ENCODE data around the gene CD93.

The CD93 gene

DNA sequence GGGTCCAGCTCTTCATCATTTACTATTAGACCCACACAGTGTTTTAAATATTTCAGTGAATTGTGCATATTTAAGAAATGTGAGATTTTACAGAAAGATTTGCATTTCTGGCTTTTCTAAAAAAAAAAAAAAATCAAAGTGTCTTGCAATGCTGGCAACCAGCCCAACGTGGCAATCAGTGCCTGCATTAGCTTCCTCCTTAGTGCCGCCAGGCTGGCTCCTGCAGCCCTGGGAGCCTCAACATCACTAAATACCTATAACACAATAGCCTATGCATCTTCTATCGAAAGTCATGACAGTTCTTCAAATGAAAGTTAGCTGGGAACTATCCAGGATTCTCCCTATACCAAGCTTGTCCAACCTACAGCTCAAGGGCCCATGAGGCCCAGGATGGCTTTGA is 9.4 kb upstream of the CD93 start:
- DNase-seq: no peak
- in situ Hi-C loops (cut with HindIII; ENCODE audit: low pct_ligation_motif_present, low sequenced_read_pairs): no loop called here
- Histone ChIP-seq H3K27me3 (replicated peaks) (no peaks in the 10 kb centered on the region), H3K27ac (no peak overlapping the region), H3K4me3 (ENCODE audit: low read depth, low read length) (no peak overlapping the region), H3K36me3 (replicated peaks) (no peaks in the 10 kb centered on the region)
- TF ChIP-seq, protein P1, sequence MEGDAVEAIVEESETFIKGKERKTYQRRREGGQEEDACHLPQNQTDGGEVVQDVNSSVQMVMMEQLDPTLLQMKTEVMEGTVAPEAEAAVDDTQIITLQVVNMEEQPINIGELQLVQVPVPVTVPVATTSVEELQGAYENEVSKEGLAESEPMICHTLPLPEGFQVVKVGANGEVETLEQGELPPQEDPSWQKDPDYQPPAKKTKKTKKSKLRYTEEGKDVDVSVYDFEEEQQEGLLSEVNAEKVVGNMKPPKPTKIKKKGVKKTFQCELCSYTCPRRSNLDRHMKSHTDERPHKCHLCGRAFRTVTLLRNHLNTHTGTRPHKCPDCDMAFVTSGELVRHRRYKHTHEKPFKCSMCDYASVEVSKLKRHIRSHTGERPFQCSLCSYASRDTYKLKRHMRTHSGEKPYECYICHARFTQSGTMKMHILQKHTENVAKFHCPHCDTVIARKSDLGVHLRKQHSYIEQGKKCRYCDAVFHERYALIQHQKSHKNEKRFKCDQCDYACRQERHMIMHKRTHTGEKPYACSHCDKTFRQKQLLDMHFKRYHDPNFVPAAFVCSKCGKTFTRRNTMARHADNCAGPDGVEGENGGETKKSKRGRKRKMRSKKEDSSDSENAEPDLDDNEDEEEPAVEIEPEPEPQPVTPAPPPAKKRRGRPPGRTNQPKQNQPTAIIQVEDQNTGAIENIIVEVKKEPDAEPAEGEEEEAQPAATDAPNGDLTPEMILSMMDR (IDR thresholded peaks at IDR 0.05; ENCODE audit: low read depth, low read length, missing control alignments): no peak

DNA sequence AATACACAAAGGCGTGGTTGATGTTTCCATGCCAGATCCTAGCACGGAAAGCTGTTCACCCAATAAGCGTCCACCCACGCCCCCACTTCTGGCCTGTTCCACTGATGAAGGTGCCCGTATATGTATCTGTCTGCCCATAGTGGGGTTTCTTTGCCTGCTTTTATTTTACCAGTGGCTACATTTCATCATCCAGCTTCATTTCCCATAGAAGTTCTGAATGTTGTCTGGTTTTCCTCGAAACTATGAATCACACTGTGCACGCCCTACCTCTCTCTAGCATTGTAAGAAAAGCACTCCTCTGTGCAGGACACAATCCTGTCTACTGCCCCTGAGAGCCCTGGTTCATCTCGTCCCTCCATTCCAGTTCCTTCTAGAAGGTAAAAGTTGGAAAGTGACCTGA is 8.8 kb upstream of the CD93 start:
- no peak for DNase-seq
- TF ChIP-seq, protein P1 (IDR thresholded peaks at IDR 0.05; ENCODE audit: low read depth, low read length, missing control alignments): no peak
- Histone ChIP-seq H3K27ac (no peak overlapping the region), H3K36me3 (replicated peaks) (no peaks in the 10 kb centered on the region), H3K27me3 (replicated peaks) (no peaks in the 10 kb centered on the region), H3K4me3 (ENCODE audit: low read depth, low read length) (no peak overlapping the region)
- in situ Hi-C loops (cut with HindIII; ENCODE audit: low pct_ligation_motif_present, low sequenced_read_pairs): no loop called here

DNA sequence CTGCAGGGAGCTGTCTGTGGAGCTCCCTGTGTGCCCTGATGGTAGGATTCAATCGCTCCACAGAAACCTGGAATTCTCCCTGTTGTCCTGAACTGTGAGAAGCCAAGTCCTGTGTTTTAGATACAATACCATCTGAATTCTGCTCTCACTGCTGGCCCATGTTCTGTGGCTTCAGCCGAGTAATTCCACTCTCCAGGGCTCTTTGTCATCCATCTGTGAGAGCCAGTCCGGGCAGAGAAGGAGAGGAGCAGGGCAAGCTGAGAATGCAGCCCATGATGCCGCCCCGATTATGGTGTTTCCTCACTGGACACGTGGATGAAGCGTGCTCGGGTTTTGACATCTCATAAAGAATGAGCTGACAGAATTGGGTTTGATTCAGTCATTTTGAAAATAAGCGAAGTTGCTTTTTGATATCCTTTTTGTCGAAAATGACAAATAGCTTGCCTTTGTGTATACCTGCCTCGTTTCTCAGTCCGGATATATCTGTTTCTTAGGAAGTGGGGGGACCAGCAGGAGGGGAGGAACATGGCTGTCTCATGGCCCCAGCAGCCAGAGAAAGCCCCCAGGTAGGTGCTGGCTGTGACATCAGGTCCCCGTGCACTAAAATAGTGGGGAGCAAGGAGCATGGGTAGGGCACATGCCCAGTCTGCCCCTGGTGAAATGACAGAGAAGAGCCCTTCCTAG is 8.2 kb upstream of the CD93 start:
- TF ChIP-seq, protein P1 (IDR thresholded peaks at IDR 0.05; ENCODE audit: low read depth, low read length, missing control alignments): no peak
- Histone ChIP-seq H3K27me3 (replicated peaks) (no peaks in the 10 kb centered on the region), H3K27ac (no peak overlapping the region), H3K36me3 (replicated peaks) (no peaks in the 10 kb centered on the region), H3K4me3 (ENCODE audit: low read depth, low read length) (no peak overlapping the region)
- in situ Hi-C loops (cut with HindIII; ENCODE audit: low pct_ligation_motif_present, low sequenced_read_pairs): no loop called here
- DNase-seq: no peak

DNA sequence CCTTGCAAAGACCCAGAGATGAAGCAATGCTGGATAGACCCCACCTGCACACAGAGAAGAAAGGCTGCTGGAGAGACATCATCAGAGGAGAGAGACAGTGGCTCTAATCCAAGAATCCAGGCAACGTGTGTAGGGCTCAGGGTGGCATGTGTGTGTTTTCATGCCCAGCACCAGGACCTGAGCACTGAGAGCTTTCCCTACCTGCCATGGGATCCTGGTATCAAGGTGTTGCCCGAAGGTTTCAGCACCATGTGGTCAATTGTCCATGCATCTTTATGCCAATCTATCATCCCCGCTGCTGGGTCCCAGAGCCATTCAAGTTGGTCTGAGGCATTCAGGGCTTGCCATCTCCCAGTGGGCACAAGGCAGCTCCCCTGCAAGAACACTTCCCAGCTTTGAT is 7.5 kb upstream of the CD93 start:
- Histone ChIP-seq H3K27ac (no peak overlapping the region), H3K36me3 (replicated peaks) (no peaks in the 10 kb centered on the region), H3K4me3 (ENCODE audit: low read depth, low read length) (no peak overlapping the region), H3K27me3 (replicated peaks) (no peaks in the 10 kb centered on the region)
- TF ChIP-seq, protein P1 (IDR thresholded peaks at IDR 0.05; ENCODE audit: low read depth, low read length, missing control alignments): no peak
- in situ Hi-C loops (cut with HindIII; ENCODE audit: low pct_ligation_motif_present, low sequenced_read_pairs): no loop called here
- no peak for DNase-seq

DNA sequence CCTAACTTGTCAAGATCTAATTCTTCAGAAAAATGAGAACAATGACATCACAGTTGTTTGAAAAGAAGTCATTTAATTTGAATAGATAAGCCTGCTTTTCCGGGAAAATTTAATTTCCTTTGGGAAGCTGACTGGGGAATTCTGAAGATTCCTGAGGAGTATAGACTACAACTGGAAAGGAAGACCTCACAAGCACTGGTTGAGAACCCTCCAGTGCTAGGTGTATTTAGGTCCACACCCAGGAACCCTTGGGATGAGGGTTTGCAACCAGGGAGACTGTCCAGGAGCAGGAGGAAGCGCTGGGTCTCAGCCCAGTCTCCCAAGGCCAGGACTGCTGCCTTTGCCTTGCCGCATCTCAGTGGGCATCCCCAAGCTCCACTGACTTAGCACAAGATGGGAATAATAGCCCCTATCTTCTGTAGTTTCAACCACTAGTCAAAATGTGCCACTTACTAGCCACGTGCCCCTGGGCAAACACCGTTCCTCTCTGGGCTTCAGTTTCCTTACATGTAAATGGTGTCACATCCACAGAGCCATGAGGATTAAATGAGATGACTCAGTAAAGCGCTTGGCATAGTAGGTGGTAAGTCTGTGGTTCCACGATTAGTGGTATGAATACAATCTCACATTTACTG is 6.9 kb upstream of the CD93 start:
- Histone ChIP-seq H3K36me3 (replicated peaks) (no peaks in the 10 kb centered on the region), H3K4me3 (ENCODE audit: low read depth, low read length) (no peak overlapping the region), H3K27ac (no peak overlapping the region), H3K27me3 (replicated peaks) (no peaks in the 10 kb centered on the region)
- TF ChIP-seq, protein P1 (IDR thresholded peaks at IDR 0.05; ENCODE audit: low read depth, low read length, missing control alignments): no peak
- in situ Hi-C loops (cut with HindIII; ENCODE audit: low pct_ligation_motif_present, low sequenced_read_pairs): no loop called here
- no peak for DNase-seq

DNA sequence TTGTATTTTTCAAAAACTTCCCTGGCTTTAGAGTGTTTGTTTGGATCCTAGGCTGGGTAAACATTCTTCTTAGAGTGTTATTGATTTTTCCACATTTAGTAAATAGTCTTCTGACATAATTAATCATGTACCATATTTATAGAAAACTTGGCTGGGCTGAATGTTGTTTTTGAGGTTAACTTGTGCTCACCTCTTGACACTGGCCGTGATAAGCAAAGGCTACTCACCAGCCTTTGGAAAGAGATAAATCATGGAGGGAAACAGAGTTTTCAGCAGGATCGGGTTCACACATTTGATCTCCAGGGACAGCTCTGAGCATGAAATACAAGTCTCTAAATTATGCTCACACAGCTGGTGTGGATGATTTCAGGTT is 6.2 kb upstream of the CD93 start:
- Histone ChIP-seq H3K27ac (no peak overlapping the region), H3K36me3 (replicated peaks) (no peaks in the 10 kb centered on the region), H3K4me3 (ENCODE audit: low read depth, low read length) (no peak overlapping the region), H3K27me3 (replicated peaks) (no peaks in the 10 kb centered on the region)
- in situ Hi-C loops (cut with HindIII; ENCODE audit: low pct_ligation_motif_present, low sequenced_read_pairs): no loop called here
- TF ChIP-seq, protein P1 (IDR thresholded peaks at IDR 0.05; ENCODE audit: low read depth, low read length, missing control alignments): no peak
- peak; percentile 59 for DNase-seq

All from brain microvascular endothelial cell (primary cell).